Heart left ventricle (tissue), 16 donors: ENCODE data around the gene FOXN4. TPM values are rescaled to one million over a fixed set of nuclear protein-coding genes. Genes with fewer than 3 reads are reported as not detected.

Source experiments
- ATAC-seq, 4 donors: fragments of 200-7000 bp; cut with Tn5 transposase; one replicate each; pipeline ENCODE4 v1.9.1; 2020 to 2022; ENCODE audit warnings: moderate library complexity in 4 of 4, mild to moderate bottlenecking in 3 of 4, moderate number of reproducible peaks in 1 of 4
- DNase-seq, 5 donors: peaks; one replicate each; pipeline ENCODE4 v3.0.0-alpha.2; 2020
- H3K27ac ChIP-seq, 12 donors: fragments of 200-600 bp; sonication (generic) in 4 of 12; one replicate each; pipeline versions ENCODE4 v1.5.0 to v1.8.0; 2016 to 2022; ENCODE audit warnings: mild to moderate bottlenecking in 2 of 12
- H3K27me3 ChIP-seq, 9 donors: fragments of 200-600 bp; sonication (generic) in 2 of 9; one replicate each; pipeline versions ENCODE4 v1.5.1 to v1.8.0; 2016 to 2022; ENCODE audit warnings: mild to moderate bottlenecking in 3 of 9
- H3K36me3 ChIP-seq, 9 donors: fragments of 200-600 bp; sonication (generic) in 2 of 9; one replicate each; pipeline versions ENCODE4 v1.5.0 to v1.8.0; 2018 to 2022; ENCODE audit warnings: mild to moderate bottlenecking in 2 of 9
- H3K4me1 ChIP-seq, 12 donors: fragments of 200-600 bp; sonication (generic) in 4 of 12; one replicate each; pipeline versions ENCODE4 v1.5.0 to v1.8.0; 2016 to 2022; ENCODE audit warnings: mild to moderate bottlenecking in 3 of 12
- H3K4me3 ChIP-seq, 12 donors: fragments of 200-600 bp; sonication (generic) in 4 of 12; one replicate each; pipeline versions ENCODE4 v1.5.0 to v1.8.0; 2017 to 2022; ENCODE audit warnings: mild to moderate bottlenecking in 9 of 12, moderate library complexity in 4 of 12
- H3K9me3 ChIP-seq, 12 donors: fragments of 200-600 bp; sonication (generic) in 4 of 12; one replicate each; pipeline versions ENCODE4 v1.5.0 to v1.8.0; 2016 to 2022; ENCODE audit warnings: mild to moderate bottlenecking in 1 of 12
- CTCF ChIP-seq, 12 donors: fragments of 200-600 bp; sonication (generic) in 4 of 12; IDR thresholded peaks; one replicate each; pipeline versions ENCODE4 v1.5.0 to v1.8.0; 2018 to 2022; ENCODE audit warnings: antibody characterized with exemption in 12 of 12, mild to moderate bottlenecking in 5 of 12
- POLR2A ChIP-seq, 2 donors: fragments of 450-650 bp; IDR thresholded peaks; one replicate each; pipeline ENCODE4 v1.6.1; 2017; ENCODE audit warnings: antibody characterized with exemption in 2 of 2, mild to moderate bottlenecking in 2 of 2, moderate library complexity in 2 of 2
- WGBS, 4 donors: extraction: QIAGEN DNeasy Blood & Tissue Kit in 2 of 4; methylation state at CpG; one replicate each; pipeline versions ENCODE4 v1.1.5 to v1.1.7; 2013 to 2018; 5-methylcytosine and 5-hydroxymethylcytosine counted together
- intact Hi-C, 10 donors: fragments of 100-400 bp; cut with DNase I; formaldehyde crosslinking; loops; one replicate each; pipeline versions ENCODE4 v1.11.1 to v1.14.2; 2022
- polyA plus RNA-seq, 2 donors: library from polyadenylated mRNA; stranded (reverse); fragments of 200-250 nt; gene quantifications; one replicate each; pipeline ENCODE4 v1.2.3, GENCODE V29; 2013
- total RNA-seq, 9 donors: library from RNA; depleted of rRNA in 2 of 9; stranded (reverse); fragments of >200 nt in 2 of 9; fragmentation: NEBNext Ultra II Directional in 3 of 9; extraction: Animal tissue kit (Norgen Biotek cat#: 25700) in 3 of 9; gene quantifications; one replicate each; pipeline versions ENCODE4 v1.1.0 to v1.2.4, GENCODE V29; 2016 to 2023
- donor health status: ischemic (EF 13 %, LVEDD 7.1; RV severe dilation, severe dysfunction).
- donor health status: healthy with polysubstance abuse.
- donor health status: DM: no; HTN: yes; CAD: no.
- donor health status: DM: no; HTN: no; CAD: no.
- donor health status: ischemic (EF 25% LVEDD 6.9; RV normal size, moderate dysfunction).
- donor health status: ischemic (EF 25% LVEDD 5.7; RV mildly dilated, moderate dysfunction).
- donor health status: healthy.
- donor health status: DM: yes; HTN: yes; CAD: no.
- donor health status: ischemic (EF 35%, LVEDD 5.7; RV mildly dilated, moderate dysfunction).
- donor health status: nonischemic (EF 11% LVEDD 7.7; RV severe dilation, severe dysfunction).
- donor health status: DM: yes; HTN: yes; CAD: no.
- donor health status: PGD.
- donor health status: ischemic (EF 29% LVEDD 5.4; RV normal size, mild dysfunction).
- donor health status: nonischemic (EF 23%, LVEDD 6.1; RV moderate dilation, normal function).

Gene FOXN4
- total and polyA plus RNA-seq, 11 donors: not detected

GRCh38 chr12:109284392-109284791 is 24.7 kb downstream of the FOXN4 start:
- ATAC-seq (peak in 1 of 4 donors; percentile 10), DNase-seq (no peak)
- TF ChIP-seq POLR2A (IDR thresholded peaks at IDR 0.05): no peak
- no peak for TF ChIP-seq CTCF (IDR thresholded peaks at IDR 0.05)
- H3K36me3 ChIP-seq: no peaks in the 10 kb centered on the region
- no peak overlapping the region for H3K27ac ChIP-seq
- no peaks in the 10 kb centered on the region for H3K4me1 ChIP-seq
- no peaks in the 10 kb centered on the region for H3K27me3 ChIP-seq
- no peaks in the 10 kb centered on the region for H3K9me3 ChIP-seq
- 86 to 91% (median 88%) methylated on average over 6 to 20 of the region's 20 CpGs for WGBS, 4 donors
- H3K4me3 ChIP-seq: no peak overlapping the region
- intact Hi-C loops: no loop called here

- DNase-seq: no peak
- TF ChIP-seq POLR2A (IDR thresholded peaks at IDR 0.05) (no peak), CTCF (IDR thresholded peaks at IDR 0.05) (no peak)
- WGBS, 4 donors: 90 to 93% (median 92%) methylated on average over 13 to 17 of the region's 17 CpGs
- no peak overlapping the region for H3K27ac ChIP-seq
- no peak overlapping the region for H3K4me3 ChIP-seq
- intact Hi-C loops: no loop called here
- H3K27me3 ChIP-seq: no peaks in the 10 kb centered on the region
- H3K9me3 ChIP-seq: no peaks in the 10 kb centered on the region
- H3K36me3 ChIP-seq: no peaks in the 10 kb centered on the region
- H3K4me1 ChIP-seq: peaks cover 0 to 10% (median 0%) of the 10 kb centered on the region in 12 donors
- ATAC-seq: peak in 1 of 4 donors; percentile 8
These were observed 27.6 kb downstream of the FOXN4 start for GRCh38 chr12:109281452-109281851.

- TF ChIP-seq POLR2A (IDR thresholded peaks at IDR 0.05) (no peak), CTCF (IDR thresholded peaks at IDR 0.05) (no peak)
- ATAC-seq: peak in 1 of 4 donors; percentile 24
- Histone ChIP-seq H3K27ac (no peak overlapping the region), H3K9me3 (no peaks in the 10 kb centered on the region), H3K4me1 (peaks cover 0 to 10% (median 0%) of the 10 kb centered on the region in 12 donors), H3K4me3 (no peak overlapping the region), H3K27me3 (no peaks in the 10 kb centered on the region), H3K36me3 (no peaks in the 10 kb centered on the region)
- no peak for DNase-seq
- WGBS, 4 donors: 93 to 100% (median 95%) methylated on average over 1 to 13 of the region's 13 CpGs
- intact Hi-C loops: no loop called here
These were observed 29.6 kb downstream of the FOXN4 start for GRCh38 chr12:109279525-109279924.

GRCh38 chr12:109278912-109279311 is 30.2 kb downstream of the FOXN4 start:
- no peaks in the 10 kb centered on the region for H3K9me3 ChIP-seq
- intact Hi-C loops: no loop called here
- peaks cover 0 to 10% (median 0%) of the 10 kb centered on the region in 12 donors for H3K4me1 ChIP-seq
- no peak for ATAC-seq
- no peaks in the 10 kb centered on the region for H3K27me3 ChIP-seq
- H3K27ac ChIP-seq: peak overlapping the region in 1 of 12 donors; percentile 29
- H3K4me3 ChIP-seq: no peak overlapping the region
- WGBS, 4 donors: 89 to 92% (median 92%) methylated on average over 10 of the region's 10 CpGs
- H3K36me3 ChIP-seq: no peaks in the 10 kb centered on the region
- no peak for TF ChIP-seq CTCF (IDR thresholded peaks at IDR 0.05)
- TF ChIP-seq POLR2A (IDR thresholded peaks at IDR 0.05): no peak
- no peak for DNase-seq
